ENCODE measurements around the gene SHISAL1.

- TF ChIP-seq CTCF (IDR thresholded peaks at IDR 0.05) (no peak), POLR2AphosphoS5 (IDR thresholded peaks at IDR 0.05) (no peak)
These were observed 19.7 kb downstream of the SHISAL1 start for GRCh38 chr22:44293034-44293433.
